ENCODE data around the gene SEL1L.
A peak's percentile ranks its signal among the peaks of the same experiment; 100 is the strongest.
"Not testable (repeated sequence)": the region's sequence is repeated elsewhere in the genome, so short reads cannot be mapped to it uniquely, and the experiment has no call there.

Gene SEL1L

GRCh38 chr14:81446279-81447007 lies 87.2 kb downstream of the SEL1L start:
- DNase-seq, result no peak

GRCh38 chr14:81441626-81442134 lies 92.0 kb downstream of the SEL1L start:
- no peak for DNase-seq

- DNase-seq, result no peak
Observed at GRCh38 chr14:81440041-81440440, 93.6 kb downstream of the SEL1L start.

- no peak for DNase-seq
Observed at GRCh38 chr14:81437244-81437643, 96.4 kb downstream of the SEL1L start.

DNA sequence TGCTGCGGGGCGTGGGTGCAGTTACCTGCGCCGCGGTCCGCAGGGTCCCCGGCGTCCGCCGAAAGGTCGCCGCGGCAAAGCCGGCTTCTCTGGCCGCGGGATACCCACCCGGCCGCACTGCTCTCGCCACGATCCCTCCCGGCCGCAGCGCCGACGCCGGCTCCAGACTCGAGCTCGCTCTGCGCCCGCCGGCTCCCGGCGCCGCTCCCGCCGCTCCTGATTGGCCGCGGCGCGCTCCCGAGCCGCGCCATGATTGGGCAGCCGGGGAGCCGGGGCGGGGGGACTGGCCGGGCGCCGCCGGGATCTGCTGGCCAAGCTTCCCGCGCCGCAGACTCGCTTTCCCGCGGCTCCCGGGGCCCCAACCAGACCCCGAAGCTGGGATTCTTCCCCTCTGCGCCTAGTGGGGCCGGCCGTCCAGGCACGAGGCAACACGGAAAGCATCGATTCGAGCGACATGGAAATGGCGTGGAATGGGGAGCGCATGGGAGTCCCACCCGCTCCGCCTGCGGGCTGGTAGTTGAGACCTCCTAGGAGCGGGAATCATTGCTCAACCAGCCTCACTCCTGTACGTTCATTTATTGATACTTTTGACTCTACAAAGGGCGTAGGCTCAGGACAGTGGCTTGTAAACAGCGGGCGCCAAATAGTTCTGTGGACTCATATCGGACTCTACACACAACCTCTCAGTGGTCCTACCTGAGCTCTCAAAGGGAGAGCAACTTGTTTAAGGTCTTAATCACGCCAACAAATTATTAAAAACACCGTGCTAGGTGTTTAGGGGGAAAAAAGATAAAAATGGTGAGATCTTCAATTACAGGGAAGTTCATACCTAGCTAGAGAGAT lies 97.1 kb downstream of the SEL1L start:
- peak in 1 of 2 donors; percentile 32 for DNase-seq

- DNase-seq, result peak in 1 of 2 donors; percentile 57
Observed at GRCh38 chr14:81435391-81436295, 98.0 kb downstream of the SEL1L start.

GRCh38 chr14:81435048-81435390 lies 98.6 kb downstream of the SEL1L start:
- DNase-seq, result no peak

- DNase-seq, result peak in 1 of 2 donors; percentile 4
Observed at GRCh38 chr14:81434230-81434629, 99.4 kb downstream of the SEL1L start.

GRCh38 chr14:81433378-81433777 lies 100.3 kb downstream of the SEL1L start:
- DNase-seq, result no peak

DNA sequence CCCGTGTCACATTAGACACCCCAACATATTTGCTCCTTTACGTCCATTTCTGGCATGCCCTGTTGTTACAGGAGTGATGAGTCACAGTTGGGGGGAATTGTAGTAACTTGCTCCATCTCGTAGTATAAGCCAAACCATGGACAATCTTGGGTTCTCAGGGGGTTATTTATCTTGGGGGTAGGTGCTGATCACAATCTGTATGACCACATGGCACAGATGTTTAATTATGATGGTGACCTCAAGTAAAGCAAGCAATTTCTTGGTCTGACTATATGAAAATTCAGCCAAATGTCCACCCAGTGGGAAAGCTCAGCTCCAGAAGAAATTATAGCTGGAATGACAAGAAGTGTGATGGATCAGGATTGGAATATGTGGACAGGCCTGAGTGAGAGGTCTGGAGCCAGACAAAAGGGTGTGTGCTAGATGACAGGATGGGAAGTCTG lies 101.4 kb downstream of the SEL1L start:
- peak in 1 of 2 donors; percentile 31 for DNase-seq

- no peak for DNase-seq
Observed at GRCh38 chr14:81430235-81430634, 103.4 kb downstream of the SEL1L start.

DNA sequence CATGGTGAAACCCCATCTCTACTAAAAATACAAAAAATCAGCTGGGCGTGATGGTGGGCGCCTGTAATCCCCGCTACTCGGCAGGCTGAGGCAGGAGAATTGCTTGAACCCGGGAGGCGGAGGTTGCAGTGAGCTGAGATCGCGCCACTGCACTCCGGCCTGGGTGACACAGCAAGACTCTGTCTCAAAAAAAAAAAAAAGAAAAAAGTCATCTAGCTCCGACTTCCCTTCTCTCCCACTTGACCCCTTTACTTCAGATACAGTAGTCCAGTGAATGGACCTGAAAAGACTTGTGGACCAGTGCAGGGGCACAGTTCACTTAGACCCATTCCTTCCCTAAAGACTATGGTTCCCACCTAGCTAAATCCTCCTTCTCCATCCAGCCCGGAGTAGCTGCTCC lies 103.9 kb downstream of the SEL1L start:
- not testable (repeated sequence) for DNase-seq

GRCh38 chr14:81429028-81429427 lies 104.6 kb downstream of the SEL1L start:
- DNase-seq, result no peak

- DNase-seq, result peak in 1 of 2 donors; percentile 88
Observed at GRCh38 chr14:81427348-81428058, 106.2 kb downstream of the SEL1L start.

DNA sequence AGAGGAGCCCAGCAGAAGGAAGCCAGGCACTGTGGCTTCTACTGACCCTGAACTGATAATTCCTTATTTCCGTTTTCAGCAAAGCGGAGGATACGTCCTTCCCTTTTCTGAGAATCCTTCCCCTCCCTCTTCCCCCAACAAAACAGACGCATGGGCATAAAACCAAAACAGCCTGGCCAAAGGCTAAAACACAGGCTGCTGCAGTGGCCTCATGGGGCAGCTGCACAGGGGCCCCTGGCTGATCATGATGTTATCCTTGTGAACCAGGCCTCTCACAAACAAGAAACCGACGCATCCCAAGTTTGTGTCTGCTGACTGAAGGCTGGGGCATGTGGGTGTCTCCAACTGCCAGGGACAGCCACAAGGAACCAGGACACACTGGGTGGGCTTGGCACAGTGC lies 110.1 kb downstream of the SEL1L start:
- DNase-seq, result peak in 1 of 2 donors; percentile 49

All from bone marrow (tissue), 2 donors.